ENCODE results near the gene SPATA25.
"Not testable (repeated sequence)": the region's sequence is repeated elsewhere in the genome, so short reads cannot be mapped to it uniquely, and the experiment has no call there.

Gene SPATA25, protein sequence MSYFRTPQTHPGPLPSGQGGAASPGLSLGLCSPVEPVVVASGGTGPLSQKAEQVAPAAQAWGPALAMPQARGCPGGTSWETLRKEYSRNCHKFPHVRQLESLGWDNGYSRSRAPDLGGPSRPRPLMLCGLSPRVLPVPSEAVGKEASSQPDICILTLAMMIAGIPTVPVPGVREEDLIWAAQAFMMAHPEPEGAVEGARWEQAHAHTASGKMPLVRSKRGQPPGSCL

DNA sequence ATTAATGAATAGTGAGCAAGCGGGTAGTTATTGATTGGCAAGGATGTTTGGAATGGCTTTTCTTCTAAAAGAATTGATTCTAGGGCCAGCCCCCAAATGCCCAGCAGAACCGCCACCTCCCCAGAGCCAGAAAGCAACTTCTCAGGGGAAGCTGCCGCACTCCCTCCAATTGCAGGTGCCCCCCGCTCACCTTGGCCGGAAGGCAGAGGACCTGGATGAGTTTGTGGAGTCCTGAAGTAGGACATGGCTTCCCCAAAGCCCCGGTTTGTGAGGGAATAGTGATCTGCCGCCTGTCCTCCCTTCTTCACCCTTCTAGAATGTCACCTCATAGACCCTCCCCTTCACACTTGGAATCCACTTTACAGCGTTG is at the start of gene SPATA25:
Gene SPATA25 (minus strand): TSS at position 277 of the 370 bp plus-strand sequence. CDS start 32 bp downstream, at position 245.
- DNase-seq: no peak

DNA sequence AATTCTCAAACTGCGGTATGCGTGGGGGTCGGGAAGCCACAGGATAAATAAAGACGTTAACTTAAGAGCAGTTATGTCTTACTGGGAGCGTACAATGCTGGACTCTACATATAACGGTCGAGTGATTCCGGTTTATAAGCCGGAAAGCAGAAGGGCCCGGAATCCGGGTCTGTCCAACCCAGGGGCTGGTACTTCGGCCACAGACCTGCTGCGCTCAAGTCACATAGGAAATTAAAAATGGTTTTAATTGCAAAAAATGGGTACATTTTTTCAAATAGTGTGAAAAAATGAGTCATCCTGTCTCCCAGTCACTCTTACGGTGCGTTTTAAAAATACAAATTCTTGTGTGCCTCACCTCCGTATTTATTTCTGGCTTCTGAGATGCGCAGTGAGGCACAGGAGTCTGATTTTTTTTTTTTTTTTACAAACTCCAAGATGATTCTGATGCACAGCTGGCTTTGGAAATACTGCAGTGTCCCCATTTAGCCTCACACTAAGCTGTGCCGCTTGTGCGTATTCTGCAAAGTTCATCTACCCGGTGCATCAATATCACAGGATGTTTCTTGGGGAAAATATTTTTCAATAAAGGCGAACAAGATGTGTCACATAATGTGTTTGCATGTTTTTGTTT is 48.1 kb upstream of the SPATA25 start:
- peak; percentile 17 for DNase-seq

DNA sequence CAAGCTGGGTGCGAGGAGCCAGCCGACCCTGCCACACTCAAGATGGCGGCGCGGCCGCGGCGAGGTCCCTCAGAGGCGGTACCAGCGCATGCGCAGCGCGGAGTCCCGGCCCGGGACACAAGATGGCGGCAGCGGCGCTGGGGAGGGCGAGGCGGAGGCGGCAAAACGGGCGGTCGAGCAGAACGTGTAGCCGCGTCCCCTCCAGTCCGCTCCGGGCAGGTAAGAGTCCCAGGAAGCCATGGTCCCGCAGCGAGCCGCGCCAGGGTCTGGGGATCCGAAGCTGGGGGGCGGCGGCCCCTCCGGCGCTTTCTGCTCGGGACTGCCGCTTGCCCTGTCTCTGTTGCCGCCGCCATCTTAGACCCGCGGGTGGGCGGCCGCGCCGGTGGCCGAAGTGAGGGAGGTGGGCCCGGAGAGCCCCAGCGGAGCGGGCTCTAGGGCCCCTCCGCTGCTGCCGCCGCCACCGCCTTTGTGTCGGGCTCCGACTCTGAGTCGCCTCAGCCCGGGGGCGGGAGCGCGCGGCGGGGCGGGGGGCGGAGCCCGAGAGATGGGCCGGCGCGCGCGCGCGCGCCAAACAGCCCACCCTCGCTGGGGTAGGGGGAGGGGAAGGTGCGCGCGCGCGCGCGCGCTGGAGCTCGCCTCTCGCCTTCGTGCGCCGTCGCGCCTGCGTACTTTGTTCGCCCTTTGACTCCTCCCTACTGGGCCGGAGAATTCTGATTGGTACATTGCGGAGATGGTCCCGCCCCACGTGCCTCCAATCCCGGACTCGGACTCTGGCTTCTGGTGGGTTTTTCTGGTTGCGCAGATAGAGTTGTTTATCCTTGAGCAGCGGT is 47.4 kb upstream of the SPATA25 start, which contains the start of gene PCIF1:
Gene PCIF1 (plus strand): TSS at position 98 of the 830 bp plus-strand sequence. CDS start 4,317 bp downstream, outside the sequence.
- peak; percentile 98 for DNase-seq

DNA sequence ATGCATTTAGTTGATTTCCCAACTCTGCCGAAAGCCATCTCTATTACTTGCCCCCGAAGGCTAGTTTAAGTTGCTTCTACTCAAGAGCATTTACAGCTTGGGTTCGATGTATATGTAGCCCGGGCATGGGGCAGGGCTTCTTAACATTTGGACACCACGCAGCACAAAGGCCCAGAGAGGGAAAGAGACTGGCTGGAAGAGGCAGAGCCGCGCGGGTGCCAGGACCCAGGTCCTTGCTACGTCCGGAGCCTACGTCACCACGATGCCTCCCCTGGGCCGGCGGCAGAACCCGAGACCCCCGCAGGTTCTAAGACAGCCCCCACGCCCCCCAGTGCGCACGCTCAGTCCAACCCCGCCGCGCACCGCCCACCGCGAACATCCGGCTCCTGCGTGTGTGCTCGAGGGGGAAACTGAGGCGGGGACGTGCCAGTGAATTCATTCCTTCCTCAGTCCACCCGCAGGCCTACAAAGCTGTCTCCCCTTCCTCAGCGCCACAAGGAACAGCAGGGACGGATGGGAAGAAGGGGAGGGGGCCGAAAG is 46.7 kb upstream of the SPATA25 start:
- DNase-seq: peak; percentile 55

DNA sequence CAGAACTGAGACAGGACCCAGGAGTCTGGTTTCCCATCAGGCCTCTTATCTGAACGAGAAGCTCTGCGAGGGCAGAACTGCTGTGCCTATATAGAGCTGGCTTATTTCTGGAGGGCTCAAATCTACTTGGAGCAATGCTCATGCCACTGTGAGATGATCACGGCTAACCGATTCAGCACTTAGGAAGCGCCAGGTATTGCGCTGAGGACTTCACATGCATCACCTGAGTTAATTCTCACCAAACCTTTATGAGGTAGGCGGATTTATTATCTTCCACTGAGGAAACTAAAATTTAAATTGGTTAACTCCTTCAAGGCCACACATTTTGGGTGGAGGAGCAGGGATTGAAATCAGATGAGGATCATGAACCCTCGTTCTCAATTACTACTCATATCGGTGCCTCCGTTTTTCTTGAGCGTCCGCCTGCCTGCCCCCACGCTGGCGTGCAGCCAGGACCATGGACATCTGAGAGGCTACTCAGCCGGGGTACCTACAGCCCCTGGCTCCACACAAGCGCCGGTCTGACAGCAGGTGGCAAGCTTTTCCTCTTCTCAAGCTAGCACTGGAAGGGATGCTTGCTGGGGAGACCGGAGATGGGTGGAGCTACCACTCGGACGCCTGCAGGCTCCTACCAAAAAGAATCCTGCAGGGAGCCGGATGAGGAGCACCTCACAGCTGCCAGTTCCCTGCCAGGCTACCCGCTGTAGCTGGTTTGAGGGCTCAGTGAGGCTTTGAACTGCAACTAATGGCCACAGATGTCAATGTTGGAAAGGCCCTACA is 46.0 kb upstream of the SPATA25 start:
- DNase-seq: peak; percentile 86

DNA sequence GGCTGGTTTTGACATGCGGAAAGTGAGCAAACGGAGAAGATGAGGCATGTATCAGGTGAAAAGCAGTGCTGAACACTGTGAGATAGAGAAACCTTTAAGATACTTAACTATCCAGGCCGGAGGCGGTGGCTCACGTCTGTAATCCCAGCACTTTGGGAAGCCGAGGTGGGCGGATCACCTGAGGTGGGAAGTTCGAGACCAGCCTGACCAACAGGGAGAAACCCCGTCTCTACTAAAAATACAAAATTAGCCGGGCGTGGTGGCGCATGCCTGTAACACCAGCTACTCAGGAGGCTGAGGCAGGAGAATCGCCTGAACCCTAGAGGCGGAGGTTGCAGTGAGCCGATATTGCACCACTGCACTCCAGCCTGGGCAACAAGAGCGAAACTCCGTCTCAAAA is 44.3 kb upstream of the SPATA25 start:
- DNase-seq: not testable (repeated sequence)

DNA sequence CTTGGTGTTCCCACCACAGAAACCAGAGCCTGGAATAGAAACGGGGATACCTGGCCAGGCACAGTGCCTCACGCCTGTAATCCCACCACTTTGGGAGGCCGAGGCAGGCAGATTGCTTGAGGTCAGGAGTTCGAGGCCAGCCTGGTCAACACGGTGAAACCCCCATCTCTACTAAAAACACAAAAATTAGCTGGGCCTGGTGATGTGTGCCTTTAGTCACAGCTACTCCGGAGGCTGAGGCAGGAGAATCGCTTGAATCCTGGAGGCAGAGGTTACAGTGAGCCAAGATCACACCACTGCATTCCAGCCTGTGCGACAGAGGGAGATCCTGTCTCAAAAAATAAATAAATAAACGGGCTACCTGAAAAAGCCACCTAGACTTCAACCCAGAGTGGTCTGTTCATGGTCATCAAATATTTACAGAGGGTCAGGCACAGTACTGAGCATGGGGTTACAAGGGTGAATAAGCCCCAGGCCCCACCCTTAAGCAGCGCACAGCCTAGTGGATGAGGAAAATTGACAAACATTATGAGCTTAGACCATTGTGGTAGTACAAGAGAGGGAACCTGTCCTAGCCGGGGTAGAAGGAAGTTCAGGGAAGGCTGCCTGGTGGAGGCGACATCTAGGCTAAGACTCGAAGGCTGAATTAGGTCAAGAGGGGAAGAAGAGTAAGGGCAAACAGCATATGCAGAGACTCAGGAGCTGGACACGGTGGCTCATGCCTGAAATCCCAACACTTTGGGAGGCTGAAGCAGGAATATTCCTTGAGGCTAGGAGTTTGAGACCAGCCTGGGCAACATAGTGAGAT is 39.9 kb upstream of the SPATA25 start:
- DNase-seq: no peak

DNA sequence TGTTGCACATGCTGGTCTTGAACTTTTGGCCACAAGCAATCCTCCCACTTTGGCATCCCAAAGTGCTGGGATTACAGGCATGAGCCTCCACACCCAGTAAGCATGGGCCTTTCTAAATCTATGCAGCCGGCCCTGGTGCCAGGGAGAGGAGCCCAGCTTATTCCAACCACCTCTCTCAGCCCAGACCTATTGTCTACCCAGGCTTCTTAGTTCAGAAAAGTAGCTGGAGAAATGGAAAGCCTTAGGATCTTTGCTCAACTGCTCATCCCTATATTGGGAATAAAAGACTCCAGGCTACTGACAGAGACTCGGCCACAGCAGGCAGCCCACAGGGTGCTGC is 39.3 kb upstream of the SPATA25 start:
- no peak for DNase-seq

DNA sequence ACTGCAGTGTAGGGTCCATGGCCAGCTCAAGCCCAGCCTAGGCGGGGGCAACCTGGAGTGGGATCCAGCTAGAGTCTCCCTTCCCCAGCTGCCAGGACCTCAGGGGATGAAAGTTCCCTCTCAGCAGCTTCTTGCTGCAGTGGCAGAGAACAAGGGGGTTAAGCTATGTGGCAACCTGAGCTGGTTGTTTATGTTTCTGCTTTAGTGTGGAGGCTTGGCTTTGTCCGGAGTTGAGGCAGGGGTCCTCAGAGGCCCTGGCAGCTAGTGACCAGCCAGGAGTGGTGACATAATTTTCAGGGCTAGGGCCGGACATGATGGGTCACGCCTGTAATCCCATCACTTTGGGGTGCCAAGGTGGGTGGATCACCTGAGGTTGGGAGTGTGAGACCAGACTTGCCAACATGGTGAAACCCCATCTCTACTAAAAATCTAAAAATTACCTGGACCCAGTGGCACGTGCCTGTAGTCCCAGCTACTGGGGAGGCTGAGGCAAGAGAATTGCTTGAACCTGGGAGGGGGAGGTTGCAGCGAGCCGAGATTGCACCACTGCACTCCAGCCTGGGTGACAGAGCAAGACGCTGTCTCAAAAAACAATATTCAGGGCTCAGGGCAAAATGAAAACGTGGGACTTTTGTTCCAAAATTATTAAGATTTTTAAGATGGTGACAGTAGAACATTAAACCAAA is 38.5 kb upstream of the SPATA25 start:
- DNase-seq: no peak

DNA sequence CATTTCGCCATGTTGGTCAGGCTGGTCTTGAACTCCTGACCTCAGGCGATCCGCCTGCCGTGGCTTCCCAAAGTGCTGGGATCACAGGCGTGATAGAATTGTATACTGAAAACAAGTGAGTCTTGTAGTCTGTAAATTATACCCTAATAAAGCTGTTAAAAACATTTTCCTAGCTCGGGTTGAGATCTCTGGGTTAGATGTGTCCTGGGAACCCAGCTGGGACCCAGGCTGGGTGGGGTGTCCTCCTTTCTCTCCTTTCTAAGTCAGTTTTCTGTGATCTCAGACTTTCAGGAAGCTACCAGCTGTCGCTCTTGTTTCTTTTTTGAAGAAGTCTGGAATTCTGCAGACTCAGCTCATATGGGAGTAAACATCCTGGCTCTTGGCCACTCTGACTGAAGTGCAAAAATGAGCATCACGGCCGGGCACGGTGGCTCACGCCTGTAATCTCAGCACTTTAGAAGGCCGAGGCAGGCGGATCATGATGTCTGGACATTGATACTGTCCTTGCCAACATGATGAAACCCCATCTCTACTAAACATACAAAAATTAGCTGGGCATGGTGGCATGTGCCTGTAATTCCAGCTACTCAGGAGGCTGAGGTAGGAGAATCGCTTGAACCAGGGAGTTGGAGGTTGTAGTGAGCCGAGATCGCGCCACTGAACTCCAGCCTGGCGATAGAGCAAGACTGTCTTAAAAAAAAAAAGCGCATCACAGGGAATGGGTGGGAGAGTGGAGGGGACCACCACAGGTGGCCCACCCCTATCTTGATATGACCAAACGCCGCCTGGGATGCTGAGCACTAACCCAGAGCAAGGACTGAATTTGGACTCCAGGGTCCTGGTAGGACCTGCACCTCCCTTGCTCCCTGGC is 37.2 kb upstream of the SPATA25 start:
- DNase-seq: peak; percentile 89

DNA sequence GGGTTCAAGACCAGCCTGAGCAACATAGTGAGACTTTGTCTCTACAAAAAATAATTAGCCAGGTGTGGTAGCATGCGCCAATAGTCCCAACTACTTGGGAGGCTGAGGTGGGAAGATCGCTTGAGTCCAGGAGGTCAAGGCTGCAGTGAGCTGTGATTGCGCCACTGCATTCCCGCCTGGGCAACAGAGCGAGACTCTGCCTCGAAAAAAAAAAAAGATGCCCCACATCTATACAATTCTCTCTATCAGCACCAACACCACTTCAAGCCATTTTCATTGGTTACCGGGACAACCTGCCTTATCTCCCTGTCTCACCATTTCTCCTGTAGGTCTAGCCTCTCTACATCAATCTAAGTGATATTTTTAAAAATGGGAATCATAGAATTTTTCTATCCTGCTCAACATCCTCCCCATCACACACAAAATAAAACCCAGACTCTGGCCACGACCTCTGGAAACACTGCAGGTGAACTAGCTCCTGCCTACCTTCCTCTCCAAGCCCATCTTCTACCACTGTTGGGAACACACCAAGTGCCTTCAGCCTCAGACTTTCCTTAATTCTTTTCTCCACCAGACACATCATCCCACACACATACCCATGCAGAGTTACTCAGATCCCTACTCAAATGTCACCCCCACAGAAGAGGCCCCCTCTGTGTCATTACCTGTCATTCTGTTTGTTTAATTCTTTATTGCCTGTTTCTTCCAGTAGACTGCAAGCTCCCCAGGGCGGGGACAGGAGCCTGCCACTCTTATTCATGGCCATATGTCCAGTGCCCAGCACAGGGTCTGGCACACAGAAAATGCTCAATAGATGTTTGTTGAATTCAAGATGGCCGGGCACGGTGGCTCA is 34.1 kb upstream of the SPATA25 start:
- no peak for DNase-seq

DNA sequence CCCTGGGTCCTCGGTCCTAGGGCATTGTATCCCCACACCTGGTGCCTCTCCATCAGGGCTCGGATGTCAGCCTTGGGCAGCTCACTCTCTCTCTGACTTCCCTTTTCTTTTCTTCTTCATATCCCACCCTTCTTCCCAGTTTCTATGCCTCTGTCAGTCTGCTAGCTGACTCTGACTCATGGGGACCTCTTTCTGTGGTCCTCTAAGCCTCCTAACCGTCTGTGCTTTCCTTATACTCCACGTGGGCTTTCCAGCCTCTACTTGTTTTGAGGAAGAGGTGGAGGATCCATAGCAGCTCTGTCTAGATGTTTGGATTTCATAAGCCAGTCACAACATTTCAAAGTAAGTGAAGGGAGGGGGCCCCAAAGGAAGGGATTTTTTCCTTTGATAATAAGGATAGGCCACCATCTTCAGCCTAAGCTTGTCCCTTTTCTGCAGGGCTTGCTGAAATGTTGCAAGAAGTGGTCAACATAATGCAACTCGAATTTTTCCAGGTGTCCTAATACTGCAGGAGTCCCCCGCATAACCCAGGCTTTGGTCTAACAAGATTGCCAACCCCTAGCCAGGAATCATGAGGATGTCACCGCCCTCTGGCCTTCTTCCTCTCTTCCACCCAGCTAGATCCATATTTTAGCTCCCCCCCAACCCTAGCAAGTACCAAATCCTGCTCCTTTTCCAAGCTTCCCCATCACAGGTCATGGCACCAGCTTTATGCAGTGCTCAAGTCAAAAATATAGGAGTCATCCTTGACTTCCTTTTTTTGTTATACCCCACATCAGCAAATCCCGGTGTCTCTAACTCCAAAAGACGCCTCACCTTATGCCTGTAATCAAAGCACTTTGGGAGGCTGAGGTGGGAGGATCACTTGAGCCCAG is 33.3 kb upstream of the SPATA25 start:
- DNase-seq: no peak

DNA sequence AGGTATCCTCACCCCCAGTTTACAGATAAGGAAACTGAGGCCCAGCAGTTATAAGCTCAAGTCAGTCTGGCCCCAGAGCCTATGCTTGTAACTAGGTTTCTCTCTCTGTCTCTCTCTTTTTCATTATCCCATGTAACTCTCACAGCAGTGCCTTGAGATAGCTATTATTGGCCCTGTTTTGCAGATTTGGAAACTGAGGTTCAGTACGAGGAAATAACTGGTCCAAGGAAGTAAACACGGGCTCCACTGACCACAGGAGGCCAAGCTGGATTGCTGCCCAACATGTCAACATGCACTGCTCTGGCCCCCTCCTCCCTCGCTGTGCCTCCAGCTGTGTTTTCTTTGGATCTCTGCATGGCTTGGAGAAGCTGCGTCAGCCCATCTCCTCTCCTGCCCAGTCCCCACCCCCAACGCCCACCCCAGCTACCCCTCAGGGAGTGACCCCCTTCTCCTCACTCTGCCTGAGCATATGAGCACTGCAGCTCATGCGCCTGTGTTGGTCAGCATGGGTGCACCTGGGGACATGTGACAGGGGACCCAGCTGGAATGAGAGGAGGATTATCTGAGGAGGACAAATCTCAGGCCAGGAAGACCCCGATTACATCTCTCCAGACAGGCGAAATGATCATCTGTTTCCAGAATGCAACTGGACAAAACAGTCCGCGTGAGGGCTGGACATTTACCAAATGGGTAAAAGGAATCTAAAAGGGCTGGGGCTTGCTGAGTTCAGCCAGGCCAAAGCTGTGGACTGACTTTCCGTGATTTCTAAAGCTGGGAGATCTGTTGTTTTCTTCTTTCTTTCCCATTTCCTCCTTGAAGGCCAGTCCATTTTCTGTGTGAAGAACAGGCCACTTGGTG is 32.3 kb upstream of the SPATA25 start:
- DNase-seq: no peak

DNA sequence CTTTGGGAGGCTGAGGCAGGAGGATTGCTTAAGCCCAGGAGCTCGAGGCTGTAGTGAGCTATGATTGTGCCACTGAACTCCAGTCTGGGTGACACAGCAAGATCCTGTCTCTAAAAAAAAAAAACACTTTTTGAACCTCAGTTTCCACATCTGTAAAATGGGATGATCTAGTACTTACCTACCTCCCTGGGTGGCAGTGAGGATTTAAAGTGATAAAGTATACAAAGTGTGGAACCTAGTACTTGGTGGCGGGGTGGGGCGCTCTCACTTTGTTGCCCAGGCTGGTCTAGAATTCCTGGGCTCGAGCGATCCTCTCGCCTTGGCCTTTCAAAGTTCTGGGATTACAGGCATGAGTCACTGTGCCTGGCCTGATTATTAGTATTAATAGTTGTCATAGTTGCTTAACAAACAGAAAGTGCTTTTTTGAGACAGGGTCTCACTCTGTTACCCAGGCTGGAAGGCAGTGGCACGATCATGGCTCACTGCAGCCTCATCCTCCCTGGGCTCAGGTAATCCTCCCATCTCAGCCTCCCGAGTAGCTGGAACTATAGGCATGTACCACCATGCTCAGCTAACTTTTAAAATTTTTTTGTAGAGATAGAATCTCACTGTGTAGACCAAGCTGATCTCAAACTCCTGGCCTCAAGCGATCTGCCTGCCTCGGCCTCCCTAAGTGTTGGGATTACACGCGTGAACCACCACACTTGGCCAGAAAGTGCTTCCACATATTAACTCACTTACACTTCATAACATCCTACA is 31.5 kb upstream of the SPATA25 start:
- DNase-seq: no peak

DNA sequence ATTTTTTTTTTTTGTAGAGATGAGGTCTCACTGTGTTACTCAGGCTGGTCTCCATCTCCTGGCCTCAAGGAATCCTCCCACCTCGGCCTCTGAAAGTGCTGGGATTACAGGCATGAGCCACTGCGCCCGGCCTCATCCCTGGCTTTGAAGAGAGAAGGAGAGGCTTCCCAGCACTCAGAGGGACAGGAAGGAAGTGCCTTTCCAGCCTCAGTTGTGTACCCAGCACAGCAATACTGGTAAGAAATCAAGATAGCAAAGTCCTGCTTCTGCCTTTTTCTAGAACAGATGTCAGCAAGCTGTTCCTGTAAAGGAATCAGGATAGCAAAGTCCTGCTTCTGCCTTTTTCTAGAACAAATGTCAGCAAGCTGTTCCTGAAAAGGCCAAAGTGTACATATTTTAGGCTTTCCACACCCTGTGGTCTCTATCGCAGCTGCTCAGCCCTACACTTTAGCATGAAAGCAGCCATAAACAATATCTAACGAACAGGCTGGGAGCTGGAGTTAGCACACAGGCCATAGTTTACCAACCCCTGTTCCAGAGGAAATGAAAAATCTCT is 30.8 kb upstream of the SPATA25 start:
- DNase-seq: no peak

DNA sequence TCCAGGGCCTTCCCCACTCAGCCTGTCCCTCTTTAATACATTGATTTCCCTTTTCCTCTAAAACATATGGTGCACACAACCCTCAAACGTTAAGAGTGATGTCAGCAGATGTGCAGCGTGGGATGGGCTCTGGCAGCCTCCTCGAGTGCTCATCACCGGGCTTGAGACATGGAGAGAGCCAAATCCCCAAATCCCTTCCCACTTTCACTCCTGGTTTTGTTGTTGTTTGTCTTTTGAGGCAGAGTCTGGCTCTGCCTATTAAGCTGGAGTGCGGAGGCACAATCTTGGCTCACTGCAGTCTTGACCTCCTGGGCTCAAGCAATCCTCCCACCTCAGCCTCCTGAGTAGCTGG is 30.3 kb upstream of the SPATA25 start:
- DNase-seq: no peak
